ENCODE results near the gene PRR5L.

DNA sequence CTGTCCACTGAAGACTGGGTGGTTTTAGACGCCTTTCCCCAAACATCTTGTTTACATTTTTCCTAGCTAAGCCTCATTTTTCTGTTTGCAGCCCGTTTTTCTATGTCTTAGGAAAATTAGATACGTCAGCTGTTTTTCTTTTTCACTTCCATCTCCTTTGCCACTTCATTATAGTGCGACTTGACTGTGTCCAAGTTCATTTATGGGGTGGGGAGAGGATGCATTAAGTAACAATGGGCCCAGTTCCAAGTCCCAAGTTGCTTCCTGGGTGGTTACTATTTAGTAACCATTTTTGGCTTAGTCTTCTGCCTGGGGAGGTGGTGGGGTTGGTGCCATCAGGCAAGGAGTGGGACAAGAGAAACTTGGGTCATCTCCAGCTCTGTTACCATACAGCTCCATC lies 131.0 kb downstream of the PRR5L start:
- no peak for TF ChIP-seq POLR2AphosphoS5 (IDR thresholded peaks at IDR 0.05; ENCODE audit: low read depth, low read length)
- no peak for TF ChIP-seq TAF1 (IDR thresholded peaks at IDR 0.05; ENCODE audit: borderline replicate concordance, low read depth, low read length)
- TF ChIP-seq POLR2A (IDR thresholded peaks at IDR 0.05; ENCODE audit: low read depth, low read length), result no peak
